Measurements from ENCODE around the gene SNED1. TPM values are rescaled to one million over a fixed set of nuclear protein-coding genes. Genes with fewer than 3 reads are reported as not detected.

Gene SNED1
- total RNA-seq, 8 experiments from 2014 or later: 0.71 to 15.4 (median 2.8) TPM

DNA sequence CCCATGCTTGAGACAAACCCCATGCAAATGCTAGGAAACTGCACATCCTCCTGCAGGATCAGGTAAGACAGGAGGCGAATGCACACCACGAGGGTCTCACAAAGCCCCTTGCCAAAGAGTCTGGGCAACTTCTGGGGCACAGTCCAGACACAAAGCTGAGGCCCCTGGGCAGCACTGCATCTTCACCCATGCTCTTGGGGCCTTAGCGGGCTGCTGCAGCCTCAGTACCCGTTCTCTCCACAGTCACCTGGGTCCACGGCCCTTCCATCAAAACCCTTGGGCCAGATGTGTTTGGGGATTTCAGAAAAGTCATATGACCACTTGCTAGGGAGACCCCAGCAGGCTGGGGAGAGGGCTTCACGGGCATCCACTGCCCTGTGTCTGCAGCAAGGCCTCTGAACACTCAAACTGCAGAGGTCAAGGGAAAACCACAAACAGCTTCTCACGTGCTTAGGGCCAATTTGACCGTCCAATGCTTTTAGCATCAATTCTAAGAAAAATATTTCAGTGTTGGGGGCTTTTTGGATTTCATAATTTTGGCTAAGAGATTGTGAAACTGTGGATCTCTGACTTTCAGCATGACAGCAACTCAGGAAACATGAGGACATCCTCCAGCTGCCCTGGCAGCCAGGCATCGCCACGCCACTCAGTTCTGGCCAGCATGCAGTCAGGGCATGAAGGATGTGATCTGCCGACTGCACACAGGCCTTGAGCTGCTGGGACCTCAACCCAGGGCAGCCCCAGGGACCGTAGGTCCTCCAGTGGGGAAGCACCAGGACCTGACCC is 130.9 kb downstream of the SNED1 start:
- H3K27ac ChIP-seq: no peak overlapping the region
- H3K4me1 ChIP-seq (replicated peaks in 1 of 2): no peaks in the 10 kb centered on the region
- in situ Hi-C loops (cut with MboI; ENCODE audit: low pct_unique_long_range_greater_than_20kb in 2 of 9, low sequenced_read_pairs in 9 of 9, unreplicated experiment in 9 of 9): no loop called here
- ATAC-seq (replicated peaks in 6 of 8): no peak
- H3K4me3 ChIP-seq: no peak overlapping the region
- WGBS, 10 experiments: 40 to 100% (median 83%) methylated on average over 1 to 4 of the region's 12 CpGs; no CpG with 5 or more reads in 3 of the 10 experiments

DNA sequence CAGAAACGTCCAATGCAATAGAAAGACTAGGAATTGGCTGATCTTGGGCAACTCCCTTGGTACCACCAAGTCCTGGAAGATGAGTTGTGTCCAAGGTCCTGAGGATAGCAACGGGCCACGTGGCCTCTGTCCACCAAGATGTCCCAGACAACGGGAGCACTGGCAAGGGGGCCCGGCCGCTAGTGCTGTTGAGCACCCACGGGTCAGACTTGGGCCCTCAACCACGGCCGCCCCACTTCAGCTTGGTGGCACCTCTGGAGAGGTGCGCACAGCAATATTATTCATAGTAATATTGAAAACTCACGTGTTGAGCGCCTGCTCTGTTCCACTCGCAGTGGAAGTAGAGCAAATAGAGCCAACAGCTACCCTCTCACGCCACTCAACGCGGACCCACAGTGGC is 131.9 kb downstream of the SNED1 start:
- in situ Hi-C loops (cut with MboI; ENCODE audit: low pct_unique_long_range_greater_than_20kb in 2 of 9, low sequenced_read_pairs in 9 of 9, unreplicated experiment in 9 of 9): no loop called here
- Histone ChIP-seq H3K4me3 (no peak overlapping the region), H3K27ac (no peak overlapping the region), H3K4me1 (replicated peaks in 1 of 2) (no peaks in the 10 kb centered on the region)
- no peak for ATAC-seq (replicated peaks in 6 of 8)
- WGBS, 10 experiments: 60 to 93% (median 82%) methylated on average over 1 to 9 of the region's 16 CpGs; no CpG with 5 or more reads in 6 of the 10 experiments

DNA sequence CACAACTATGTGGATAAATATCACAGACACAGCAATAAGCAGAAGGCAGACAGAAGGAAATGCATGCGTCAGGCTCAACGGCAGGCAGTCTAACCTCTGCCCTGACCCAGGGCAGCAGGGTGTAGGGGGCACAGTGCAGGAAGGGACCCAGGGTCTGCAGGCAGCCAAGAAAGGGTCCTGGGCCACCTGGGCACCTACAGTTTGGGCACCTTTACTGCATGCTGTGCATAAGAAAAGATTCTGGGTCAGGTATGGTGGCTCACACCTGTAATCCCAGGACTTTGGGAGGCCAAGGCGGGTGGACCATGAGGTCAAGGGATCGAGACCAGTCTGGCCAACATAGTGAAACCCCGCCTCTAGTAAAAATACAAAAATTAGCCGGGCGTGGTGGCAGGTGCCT is 133.1 kb downstream of the SNED1 start:
- Histone ChIP-seq H3K27ac (no peak overlapping the region), H3K4me1 (replicated peaks in 1 of 2) (no peaks in the 10 kb centered on the region), H3K4me3 (no peak overlapping the region)
- no peak for ATAC-seq (replicated peaks in 6 of 8)
- in situ Hi-C loops (cut with MboI; ENCODE audit: low pct_unique_long_range_greater_than_20kb in 2 of 9, low sequenced_read_pairs in 9 of 9, unreplicated experiment in 9 of 9): no loop called here
- 92 to 100% (median 100%) methylated on average over 2 to 4 of the region's 7 CpGs; no CpG with 5 or more reads in 4 of the 10 experiments for WGBS, 10 experiments

DNA sequence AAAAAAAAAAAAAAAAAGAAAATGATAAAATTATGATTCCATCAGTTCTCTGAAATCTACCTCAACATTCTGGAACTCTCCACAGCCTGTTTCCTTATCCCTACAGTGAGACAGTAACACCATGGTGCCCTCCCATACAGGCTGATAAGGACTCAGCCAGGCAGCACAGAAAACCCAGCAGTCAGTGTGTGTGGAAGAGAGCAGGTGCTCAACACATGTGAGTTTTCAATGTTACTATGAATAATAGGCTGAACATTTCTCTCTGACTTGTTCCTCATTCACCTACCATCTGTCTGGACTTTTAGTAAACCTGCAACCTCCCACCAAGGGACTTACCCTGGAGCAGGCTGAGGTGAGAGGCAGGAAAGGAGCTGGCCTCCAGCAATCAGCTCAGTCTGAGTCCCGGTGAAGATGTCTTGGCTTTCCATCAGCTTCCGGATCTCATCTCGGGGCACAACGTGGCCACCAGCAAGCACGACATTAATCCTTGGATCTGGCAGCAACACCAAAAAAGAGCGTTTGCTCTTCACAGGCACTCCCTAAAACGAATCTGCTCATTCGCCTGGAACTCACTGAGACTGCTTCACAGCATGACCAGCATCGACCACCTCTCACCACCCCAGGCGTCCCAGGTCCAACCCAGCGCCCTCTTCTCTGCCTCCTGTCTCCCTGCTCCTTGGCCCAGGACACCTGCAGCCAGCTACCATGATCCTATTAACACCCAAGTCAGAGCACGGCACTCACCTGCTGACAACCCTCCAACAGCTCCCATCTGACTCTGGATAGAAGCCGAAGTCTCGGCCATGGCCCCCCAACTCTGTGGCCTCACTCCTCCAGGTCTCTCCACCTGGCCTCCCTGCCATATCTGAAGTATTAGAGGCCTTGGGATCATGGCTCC is 134.4 kb downstream of the SNED1 start:
- H3K4me3 ChIP-seq: no peak overlapping the region
- in situ Hi-C loops (cut with MboI; ENCODE audit: low pct_unique_long_range_greater_than_20kb in 2 of 9, low sequenced_read_pairs in 9 of 9, unreplicated experiment in 9 of 9): no loop called here
- no peaks in the 10 kb centered on the region for H3K4me1 ChIP-seq (replicated peaks in 1 of 2)
- ATAC-seq (replicated peaks in 6 of 8): peak in 1 of 8 experiments; percentile 63
- no peak overlapping the region for H3K27ac ChIP-seq
- 20 to 100% (median 92%) methylated on average over 1 to 14 of the region's 14 CpGs; no CpG with 5 or more reads in 5 of the 10 experiments for WGBS, 10 experiments

DNA sequence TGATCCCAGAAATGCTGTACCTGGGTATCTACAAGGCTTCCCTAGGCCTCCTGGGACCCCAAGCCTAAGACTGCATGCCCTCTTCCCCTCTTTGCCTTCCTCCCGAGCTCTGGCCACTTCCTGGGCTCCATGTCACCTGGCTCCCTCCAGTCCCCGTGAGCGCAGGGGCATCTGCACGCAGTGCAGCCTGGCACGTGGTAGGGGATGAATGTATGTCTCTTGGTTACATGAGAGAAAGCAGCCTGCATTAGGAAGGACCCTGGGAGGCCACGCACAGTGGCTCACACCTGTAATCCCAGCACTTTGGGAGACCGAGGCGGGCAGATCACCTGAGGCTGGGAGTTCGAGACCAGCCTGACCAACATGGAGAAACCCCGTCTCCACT is 135.0 kb downstream of the SNED1 start:
- 80 to 100% (median 97%) methylated on average over 1 to 7 of the region's 10 CpGs; no CpG with 5 or more reads in 6 of the 10 experiments for WGBS, 10 experiments
- Histone ChIP-seq H3K4me1 (replicated peaks in 1 of 2) (no peaks in the 10 kb centered on the region), H3K4me3 (no peak overlapping the region), H3K27ac (no peak overlapping the region)
- no peak for ATAC-seq (replicated peaks in 6 of 8)
- in situ Hi-C loops (cut with MboI; ENCODE audit: low pct_unique_long_range_greater_than_20kb in 2 of 9, low sequenced_read_pairs in 9 of 9, unreplicated experiment in 9 of 9): no loop called here

DNA sequence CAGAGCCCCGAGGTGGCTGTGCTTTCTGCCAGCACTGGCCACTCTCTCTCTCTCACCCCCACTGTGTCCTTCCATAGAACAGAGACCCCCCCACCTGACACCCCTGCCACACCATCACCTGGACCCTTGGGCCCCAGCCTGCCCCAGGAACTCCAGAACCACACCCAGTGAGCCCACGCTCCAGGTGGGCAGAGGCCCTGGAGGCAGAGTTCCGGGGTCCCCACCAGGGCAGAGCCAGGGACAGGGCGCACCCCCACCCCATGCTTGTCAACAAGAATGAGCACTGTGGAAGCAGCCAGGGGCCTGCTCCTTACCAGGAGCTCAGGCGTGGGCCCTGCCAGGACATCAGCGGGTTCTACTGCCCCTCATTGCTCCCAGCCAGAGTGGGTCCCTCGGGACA is 136.3 kb downstream of the SNED1 start:
- 60 to 87% methylated on average over 1 to 3 of the region's 7 CpGs; no CpG with 5 or more reads in 8 of the 10 experiments for WGBS, 10 experiments
- in situ Hi-C loops (cut with MboI; ENCODE audit: low pct_unique_long_range_greater_than_20kb in 2 of 9, low sequenced_read_pairs in 9 of 9, unreplicated experiment in 9 of 9): no loop called here

DNA sequence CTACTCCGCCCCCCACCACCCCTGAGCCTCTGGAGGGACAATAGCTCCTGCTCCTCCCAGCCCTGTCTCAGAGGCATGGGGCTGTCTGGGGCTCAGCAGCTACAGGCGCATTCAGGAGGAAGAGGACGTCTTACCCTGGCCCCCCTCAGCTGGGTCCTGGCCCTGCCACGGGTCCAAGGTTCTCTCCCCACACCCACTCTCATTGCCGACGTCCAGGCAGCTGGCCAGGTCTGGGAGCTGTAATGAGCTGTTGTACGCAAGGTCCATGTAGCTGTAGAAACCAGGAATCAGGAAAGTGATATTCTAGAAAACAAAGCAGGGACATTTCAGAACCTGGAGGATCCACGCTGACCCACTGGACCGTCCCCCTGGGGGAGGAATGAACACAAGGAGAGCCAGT is 137.3 kb downstream of the SNED1 start:
- in situ Hi-C loops (cut with MboI; ENCODE audit: low pct_unique_long_range_greater_than_20kb in 2 of 9, low sequenced_read_pairs in 9 of 9, unreplicated experiment in 9 of 9): no loop called here
- no peaks in the 10 kb centered on the region for H3K4me1 ChIP-seq (replicated peaks in 1 of 2)
- WGBS, 10 experiments: 86 to 100% (median 100%) methylated on average over 1 to 3 of the region's 9 CpGs; no CpG with 5 or more reads in 7 of the 10 experiments
- H3K4me3 ChIP-seq: no peak overlapping the region
- ATAC-seq (replicated peaks in 6 of 8): no peak
- no peak overlapping the region for H3K27ac ChIP-seq

More for the DNA sequence above, 136.3 kb downstream of the SNED1 start:
- no peak overlapping the region for H3K27ac ChIP-seq
- H3K4me3 ChIP-seq: no peak overlapping the region
- ATAC-seq (replicated peaks in 6 of 8): no peak
- no peaks in the 10 kb centered on the region for H3K4me1 ChIP-seq (replicated peaks in 1 of 2)

DNA sequence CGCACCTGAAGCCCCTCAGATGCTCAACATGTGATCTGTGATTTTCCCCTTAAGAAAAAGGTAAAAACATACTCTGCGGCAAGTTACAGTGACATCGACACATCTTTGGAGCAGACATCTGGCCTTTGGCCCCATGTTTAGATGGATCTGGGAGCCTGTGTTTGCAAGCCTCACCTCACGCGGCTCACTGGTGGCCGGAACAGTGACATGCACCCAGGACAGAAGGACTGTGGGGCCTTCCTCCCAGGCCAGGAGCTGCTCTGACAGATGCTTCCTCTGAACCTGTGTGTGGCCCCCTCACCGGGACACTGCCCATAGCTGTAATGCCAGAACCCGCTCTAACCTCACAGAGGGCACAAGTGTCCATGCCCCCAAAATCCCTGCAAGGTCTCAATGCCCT is 137.8 kb downstream of the SNED1 start:
- H3K4me3 ChIP-seq: no peak overlapping the region
- no peak overlapping the region for H3K27ac ChIP-seq
- H3K4me1 ChIP-seq (replicated peaks in 1 of 2): no peaks in the 10 kb centered on the region
- no peak for ATAC-seq (replicated peaks in 6 of 8)
- in situ Hi-C loops (cut with MboI; ENCODE audit: low pct_unique_long_range_greater_than_20kb in 2 of 9, low sequenced_read_pairs in 9 of 9, unreplicated experiment in 9 of 9): no loop called here
- 94% methylated on average over 5 of the region's 8 CpGs; no CpG with 5 or more reads in 9 of the 10 experiments for WGBS, 10 experiments

DNA sequence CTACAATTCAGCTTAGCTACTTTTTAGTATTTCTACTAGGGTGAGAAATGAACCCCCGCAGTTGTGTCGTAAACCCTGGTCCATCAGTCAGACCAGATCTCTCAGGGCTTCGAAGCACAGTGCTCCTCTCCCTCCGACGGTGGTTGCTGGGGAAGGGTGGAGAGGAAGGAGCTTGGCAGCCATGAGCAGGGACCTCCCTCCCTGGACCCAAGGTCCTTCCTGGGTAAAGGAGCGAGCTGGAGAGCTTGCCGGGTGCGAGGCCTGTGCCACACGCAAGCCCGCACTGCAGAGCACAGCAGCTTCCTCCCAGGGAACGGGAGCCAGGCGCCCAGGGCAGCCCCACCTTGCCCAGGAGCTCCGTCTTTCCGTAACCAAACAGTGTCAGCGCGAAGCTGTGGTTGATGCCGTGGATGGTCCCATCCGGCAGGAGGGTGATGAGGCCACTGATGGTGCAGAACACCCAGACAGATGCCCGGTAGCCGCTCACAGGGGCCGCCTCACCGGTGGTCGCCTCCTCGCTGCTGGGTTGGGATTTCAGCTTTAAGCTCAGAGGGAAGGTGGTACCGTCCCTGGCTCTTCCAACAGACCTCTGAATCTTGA is 138.3 kb downstream of the SNED1 start:
- no peak for ATAC-seq (replicated peaks in 6 of 8)
- Histone ChIP-seq H3K27ac (no peak overlapping the region), H3K4me1 (replicated peaks in 1 of 2) (no peaks in the 10 kb centered on the region), H3K4me3 (no peak overlapping the region)
- 60 to 100% (median 94%) methylated on average over 2 to 9 of the region's 25 CpGs; no CpG with 5 or more reads in 5 of the 10 experiments for WGBS, 10 experiments
- in situ Hi-C loops (cut with MboI; ENCODE audit: low pct_unique_long_range_greater_than_20kb in 2 of 9, low sequenced_read_pairs in 9 of 9, unreplicated experiment in 9 of 9): no loop called here

DNA sequence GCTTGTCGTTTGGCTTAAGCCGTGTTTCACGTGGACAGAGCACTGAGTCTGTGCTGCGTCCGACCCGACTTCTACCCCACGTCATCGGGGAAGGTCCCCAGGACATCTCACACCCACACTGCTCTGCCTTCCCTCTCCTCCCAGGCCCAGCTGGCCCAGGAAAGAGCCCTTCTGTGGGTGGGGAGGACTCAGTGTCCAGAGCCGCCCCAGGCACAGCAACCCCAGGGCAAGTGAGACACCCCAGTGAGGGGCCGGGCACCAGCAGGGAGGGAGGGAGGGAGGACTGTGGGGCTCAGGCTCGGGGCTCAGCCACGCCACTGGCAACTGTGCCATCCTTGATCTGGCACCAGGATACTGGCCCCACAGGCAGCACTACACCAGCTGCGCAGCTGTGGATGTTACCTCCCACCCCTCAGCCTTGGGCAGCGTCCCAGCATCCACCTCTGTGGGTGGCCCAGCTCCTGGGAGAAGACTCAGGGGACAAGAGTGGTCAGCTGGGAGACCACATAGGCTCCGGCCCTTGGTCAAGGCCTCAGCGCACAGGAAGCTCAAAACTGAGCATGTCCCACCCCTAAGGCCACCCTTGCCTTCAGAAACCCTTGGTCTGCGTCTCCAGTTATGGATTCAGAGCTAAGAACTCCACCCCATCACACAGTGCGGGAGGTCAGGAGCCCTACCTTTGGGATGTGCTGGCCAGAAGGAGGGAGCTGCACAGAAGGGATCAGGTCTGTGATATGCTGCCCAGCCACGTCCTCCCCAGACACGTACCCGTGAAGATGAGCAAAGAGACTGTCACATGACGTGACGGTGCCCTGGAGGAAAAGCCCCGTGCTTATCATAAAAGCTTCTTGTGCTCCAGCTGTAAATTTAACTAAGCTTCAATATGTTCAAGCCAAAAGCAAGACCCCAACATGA is 139.1 kb downstream of the SNED1 start:
- no peak for ATAC-seq (replicated peaks in 6 of 8)
- Histone ChIP-seq H3K4me1 (replicated peaks in 1 of 2) (no peaks in the 10 kb centered on the region), H3K4me3 (no peak overlapping the region), H3K27ac (no peak overlapping the region)
- in situ Hi-C loops (cut with MboI; ENCODE audit: low pct_unique_long_range_greater_than_20kb in 2 of 9, low sequenced_read_pairs in 9 of 9, unreplicated experiment in 9 of 9): no loop called here
- WGBS, 10 experiments: 80 to 100% (median 100%) methylated on average over 1 to 17 of the region's 24 CpGs; no CpG with 5 or more reads in 5 of the 10 experiments

DNA sequence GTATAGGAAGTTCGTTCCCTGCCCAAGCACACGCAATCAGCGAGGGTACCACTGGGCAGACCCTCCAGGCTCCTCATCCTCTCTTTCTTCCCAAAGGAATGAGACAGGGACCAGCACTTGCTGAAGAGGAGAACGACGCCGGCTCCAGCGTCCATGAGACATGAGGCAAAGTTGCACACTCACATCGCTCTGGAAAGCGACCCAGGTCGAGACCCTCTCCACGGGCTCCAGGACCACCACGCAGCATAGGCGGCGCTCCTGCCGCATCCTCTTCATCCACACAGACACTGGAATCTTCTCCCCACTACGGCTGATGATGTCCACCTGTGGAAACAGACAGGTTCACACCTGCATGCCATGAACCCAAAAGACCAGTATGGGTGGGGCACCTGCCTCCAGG is 140.1 kb downstream of the SNED1 start:
- 87 to 100% (median 95%) methylated on average over 1 to 13 of the region's 16 CpGs; no CpG with 5 or more reads in 4 of the 10 experiments for WGBS, 10 experiments
- in situ Hi-C loops (cut with MboI; ENCODE audit: low pct_unique_long_range_greater_than_20kb in 2 of 9, low sequenced_read_pairs in 9 of 9, unreplicated experiment in 9 of 9): no loop called here
- Histone ChIP-seq H3K27ac (no peak overlapping the region), H3K4me1 (replicated peaks in 1 of 2) (no peaks in the 10 kb centered on the region), H3K4me3 (no peak overlapping the region)
- no peak for ATAC-seq (replicated peaks in 6 of 8)
